Duodenal mucosa (tissue), 2 donors: ENCODE data around the gene STARD3NL.
"Not testable (repeated sequence)": the region's sequence is repeated elsewhere in the genome, so short reads cannot be mapped to it uniquely, and the experiment has no call there.

ENCODE experiments used
- H3K27ac ChIP-seq: one replicate; pipeline ENCODE4 v1.7.0; 2013; ENCODE audit warnings: low read depth, low read length
- H3K27me3 ChIP-seq, 2 donors: one replicate each; pipeline ENCODE4 v1.7.0; 2013; ENCODE audit warnings: low read length in 2 of 2, control low read depth in 1 of 2; ENCODE audit not compliant: insufficient read depth in 2 of 2, control insufficient read depth in 1 of 2
- H3K36me3 ChIP-seq, 2 donors: one replicate each; pipeline ENCODE4 v1.7.0; 2013; ENCODE audit warnings: low read length in 2 of 2, control low read depth in 1 of 2; ENCODE audit not compliant: insufficient read depth in 2 of 2, control insufficient read depth in 1 of 2
- H3K4me1 ChIP-seq, 2 donors: one replicate each; pipeline ENCODE4 v1.7.0; 2013; ENCODE audit warnings: low read length in 2 of 2, control low read depth in 1 of 2; ENCODE audit not compliant: insufficient read depth in 2 of 2, control insufficient read depth in 1 of 2
- H3K4me3 ChIP-seq, 2 donors: one replicate each; pipeline ENCODE4 v1.7.0; 2013; ENCODE audit warnings: low read length in 2 of 2, low read depth in 1 of 2
- H3K9ac ChIP-seq, 2 donors: one replicate each; pipeline ENCODE4 v1.7.0; 2013; ENCODE audit warnings: low read length in 2 of 2, low read depth in 1 of 2
- H3K9me3 ChIP-seq, 2 donors: one replicate each; pipeline ENCODE4 v1.7.0; 2013; ENCODE audit warnings: low read length in 2 of 2, control low read depth in 1 of 2; ENCODE audit not compliant: control insufficient read depth in 1 of 2

The STARD3NL gene

DNA sequence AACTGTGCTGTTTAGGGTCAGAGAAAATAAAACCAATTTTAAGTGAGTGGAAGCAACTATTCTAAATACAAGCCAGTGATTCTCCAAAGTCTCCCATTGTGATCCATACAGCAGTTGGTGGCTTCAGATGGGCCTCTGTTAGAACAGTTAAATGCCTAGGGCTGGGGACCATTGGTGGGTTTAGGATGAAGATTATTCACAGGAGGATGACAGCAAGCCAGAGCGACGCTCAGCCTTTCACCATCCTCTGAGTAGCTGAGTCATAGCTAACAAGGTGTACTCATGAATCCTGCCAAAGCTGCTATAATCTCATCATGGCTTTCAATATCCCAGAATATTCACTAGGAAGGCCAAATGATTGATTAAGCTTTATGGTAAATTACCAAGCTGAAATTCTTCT is 39.6 kb downstream of the STARD3NL start:
- Histone ChIP-seq H3K4me1 (peaks cover 7 to 18% of the 10 kb centered on the region in 2 donors), H3K27me3 (no peaks in the 10 kb centered on the region), H3K36me3 (peaks cover 16 to 33% of the 10 kb centered on the region in 2 donors), H3K27ac (no peak overlapping the region), H3K9me3 (no peaks in the 10 kb centered on the region), H3K9ac (no peak overlapping the region), H3K4me3 (no peak overlapping the region)

- no peak overlapping the region for H3K9ac ChIP-seq
- no peaks in the 10 kb centered on the region for H3K27me3 ChIP-seq
- no peak overlapping the region for H3K4me3 ChIP-seq
- H3K27ac ChIP-seq: no peak overlapping the region
- no peaks in the 10 kb centered on the region for H3K9me3 ChIP-seq
- peaks cover 16 to 36% of the 10 kb centered on the region in 2 donors for H3K36me3 ChIP-seq
- peaks cover 0 to 10% of the 10 kb centered on the region in 2 donors for H3K4me1 ChIP-seq
Measured at GRCh38 chr7:38220452-38220851, 42.4 kb downstream of the STARD3NL start.

DNA sequence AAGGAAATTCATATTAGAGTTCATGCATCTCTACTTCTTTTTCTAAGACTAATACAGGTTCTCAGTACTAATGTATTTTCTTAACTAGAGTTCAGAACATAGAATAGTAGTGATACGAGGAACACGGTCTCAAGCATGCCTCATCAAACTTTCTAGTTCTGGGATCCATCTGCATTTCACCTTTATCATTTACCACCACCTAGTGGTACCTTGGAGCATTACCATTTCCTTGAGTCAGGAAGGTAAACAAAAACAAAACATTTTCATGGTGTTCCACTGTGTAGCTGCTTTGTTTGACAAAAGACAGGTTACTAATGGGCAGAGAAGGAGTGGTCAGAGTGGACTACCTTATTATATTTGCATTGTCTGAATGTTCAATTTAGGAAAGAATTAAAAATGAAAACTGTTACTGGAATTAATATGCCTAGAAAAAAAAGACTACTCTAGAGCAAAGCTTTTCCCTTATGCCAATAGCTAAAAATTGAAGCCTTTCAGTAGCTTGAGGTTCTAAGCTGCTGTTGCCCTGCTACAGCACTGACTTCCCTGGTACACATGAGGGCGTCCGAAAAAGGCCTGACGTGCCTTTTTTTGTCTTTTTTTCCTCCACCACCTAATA is 44.5 kb downstream of the STARD3NL start:
- no peaks in the 10 kb centered on the region for H3K27me3 ChIP-seq
- H3K9me3 ChIP-seq: no peaks in the 10 kb centered on the region
- H3K4me3 ChIP-seq: no peak overlapping the region
- no peaks in the 10 kb centered on the region for H3K4me1 ChIP-seq
- no peak overlapping the region for H3K9ac ChIP-seq
- no peak overlapping the region for H3K27ac ChIP-seq
- peaks cover 11 to 25% of the 10 kb centered on the region in 2 donors for H3K36me3 ChIP-seq

DNA sequence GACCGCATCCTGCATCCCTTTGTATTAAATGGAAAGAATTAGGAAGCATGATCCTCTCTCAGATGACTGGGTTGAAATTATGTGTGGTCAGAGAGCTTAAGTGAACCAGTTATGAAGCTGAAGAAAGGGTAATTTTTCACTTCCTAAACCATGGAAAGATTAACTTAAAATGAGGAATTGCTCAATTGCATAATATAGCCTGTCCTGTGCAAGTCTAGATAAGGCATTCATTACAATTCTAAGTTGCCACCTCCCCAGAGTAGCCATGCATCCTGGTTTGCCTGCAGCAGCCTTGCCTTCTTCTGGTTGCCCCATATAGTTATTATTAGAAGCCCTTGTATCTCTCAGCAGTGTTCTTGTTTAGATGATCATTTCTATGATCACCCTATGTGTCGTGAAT is 45.3 kb downstream of the STARD3NL start:
- peaks cover 11 to 22% of the 10 kb centered on the region in 2 donors for H3K36me3 ChIP-seq
- no peak overlapping the region for H3K27ac ChIP-seq
- H3K9ac ChIP-seq: no peak overlapping the region
- no peak overlapping the region for H3K4me3 ChIP-seq
- H3K4me1 ChIP-seq: no peaks in the 10 kb centered on the region
- H3K9me3 ChIP-seq: no peaks in the 10 kb centered on the region
- no peaks in the 10 kb centered on the region for H3K27me3 ChIP-seq

DNA sequence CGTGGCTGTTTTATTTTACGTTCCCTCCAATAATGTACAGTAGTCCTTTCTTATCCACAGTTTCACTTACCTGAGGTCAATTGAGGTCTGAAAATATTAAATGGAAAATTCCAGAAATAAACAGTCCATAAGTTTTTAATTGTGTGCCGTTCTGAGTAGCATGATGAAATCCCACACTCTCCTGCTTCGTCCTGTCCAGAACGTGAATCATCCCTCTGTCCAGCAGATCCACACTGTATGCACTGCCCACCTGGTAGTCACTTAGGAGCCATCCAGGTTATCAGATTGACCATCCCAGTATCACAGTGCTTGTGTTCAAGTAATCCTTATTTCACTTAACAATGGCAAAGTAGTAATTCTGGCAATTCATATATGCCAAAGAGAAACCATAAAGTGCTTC is 46.3 kb downstream of the STARD3NL start:
- Histone ChIP-seq H3K27me3 (no peaks in the 10 kb centered on the region), H3K4me1 (no peaks in the 10 kb centered on the region), H3K4me3 (no peak overlapping the region), H3K9ac (no peak overlapping the region), H3K36me3 (peaks cover 11 to 22% of the 10 kb centered on the region in 2 donors), H3K27ac (no peak overlapping the region), H3K9me3 (no peaks in the 10 kb centered on the region)

GRCh38 chr7:38229386-38229785 is 51.3 kb downstream of the STARD3NL start:
- Histone ChIP-seq H3K9me3 (no peaks in the 10 kb centered on the region), H3K27ac (no peak overlapping the region), H3K36me3 (peaks cover 0 to 14% of the 10 kb centered on the region in 2 donors), H3K4me3 (no peak overlapping the region), H3K27me3 (no peaks in the 10 kb centered on the region), H3K9ac (no peak overlapping the region), H3K4me1 (peaks cover 0 to 3% of the 10 kb centered on the region in 2 donors)

DNA sequence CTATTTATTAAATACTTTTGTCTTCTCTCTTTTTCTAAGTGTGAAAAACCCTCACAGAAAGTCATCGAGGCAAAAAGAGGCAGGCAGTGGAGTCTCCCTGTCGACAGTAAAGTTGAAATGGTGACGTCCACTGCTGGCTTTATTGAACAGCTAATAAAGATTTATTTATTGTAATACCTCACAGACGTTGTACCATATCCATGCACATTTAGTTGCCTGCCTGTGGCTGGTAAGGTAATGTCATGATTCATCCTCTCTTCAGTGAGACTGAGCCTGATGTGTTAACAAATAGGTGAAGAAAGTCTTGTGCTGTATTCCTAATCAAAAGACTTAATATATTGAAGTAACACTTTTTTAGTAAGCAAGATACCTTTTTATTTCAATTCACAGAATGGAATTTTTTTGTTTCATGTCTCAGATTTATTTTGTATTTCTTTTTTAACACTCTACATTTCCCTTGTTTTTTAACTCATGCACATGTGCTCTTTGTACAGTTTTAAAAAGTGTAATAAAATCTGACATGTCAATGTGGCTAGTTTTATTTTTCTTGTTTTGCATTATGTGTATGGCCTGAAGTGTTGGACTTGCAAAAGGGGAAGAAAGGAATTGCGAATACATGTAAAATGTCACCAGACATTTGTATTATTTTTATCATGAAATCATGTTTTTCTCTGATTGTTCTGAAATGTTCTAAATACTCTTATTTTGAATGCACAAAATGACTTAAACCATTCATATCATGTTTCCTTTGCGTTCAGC is 52.0 kb downstream of the STARD3NL start:
- Histone ChIP-seq H3K27me3 (no peaks in the 10 kb centered on the region), H3K9me3 (no peaks in the 10 kb centered on the region), H3K27ac (no peak overlapping the region), H3K4me3 (no peak overlapping the region), H3K36me3 (peaks cover 0 to 12% of the 10 kb centered on the region in 2 donors), H3K9ac (no peak overlapping the region), H3K4me1 (peaks cover 0 to 3% of the 10 kb centered on the region in 2 donors)

GRCh38 chr7:38232502-38233366 is 54.7 kb downstream of the STARD3NL start:
- peaks cover 0 to 12% of the 10 kb centered on the region in 2 donors for H3K36me3 ChIP-seq
- H3K27ac ChIP-seq: no peak overlapping the region
- no peak overlapping the region for H3K4me3 ChIP-seq
- H3K9ac ChIP-seq: no peak overlapping the region
- H3K4me1 ChIP-seq: peaks cover 0 to 3% of the 10 kb centered on the region in 2 donors
- no peaks in the 10 kb centered on the region for H3K27me3 ChIP-seq
- H3K9me3 ChIP-seq: no peaks in the 10 kb centered on the region

- H3K9ac ChIP-seq, H3K27ac ChIP-seq, H3K27me3 ChIP-seq, H3K36me3 ChIP-seq, H3K4me3 ChIP-seq, H3K9me3 ChIP-seq, H3K4me1 ChIP-seq: not testable (repeated sequence)
Measured at GRCh38 chr7:38234759-38235158, 56.7 kb downstream of the STARD3NL start.

DNA sequence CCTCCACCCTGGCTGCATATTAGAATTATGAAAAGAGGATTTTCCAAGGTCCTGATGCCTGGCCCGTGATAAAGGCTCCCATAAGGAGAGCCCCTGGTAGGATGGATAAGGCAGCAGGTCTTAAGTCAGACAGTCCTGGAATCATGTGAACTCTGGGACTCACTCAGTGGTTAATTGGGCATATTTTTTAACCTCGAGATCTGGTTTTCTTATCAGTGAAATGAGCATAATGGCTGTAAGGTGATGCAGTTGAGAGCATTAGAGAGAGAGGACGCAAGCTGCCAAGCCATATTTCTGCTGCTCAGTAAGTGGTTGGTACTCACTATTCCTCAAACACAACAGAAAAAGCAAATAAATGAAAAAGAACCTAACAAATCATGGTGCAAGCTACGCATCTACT is 57.6 kb downstream of the STARD3NL start:
- Histone ChIP-seq H3K9me3 (no peaks in the 10 kb centered on the region), H3K27me3 (no peaks in the 10 kb centered on the region), H3K4me1 (peaks cover 0 to 3% of the 10 kb centered on the region in 2 donors), H3K36me3 (no peaks in the 10 kb centered on the region), H3K4me3 (no peak overlapping the region), H3K9ac (no peak overlapping the region), H3K27ac (no peak overlapping the region)
